GM11168 (cell line): ENCODE data around the gene NIPBL.
"Not testable (repeated sequence)": the region's sequence is repeated elsewhere in the genome, so short reads cannot be mapped to it uniquely, and the experiment has no call there.

Experiments used
- in situ Hi-C: fragments of 300-500 bp; cut with MboI; formaldehyde crosslinking; loops from one replicate; pipeline ENCODE4 v1.12.0; 2022; ENCODE audit warnings: low sequenced_read_pairs; ENCODE audit not compliant: unreplicated experiment

The NIPBL gene

GRCh38 chr5:37077146-37077545, 200.6 kb downstream of the NIPBL start:
- in situ Hi-C loops = no loop called here

GRCh38 chr5:37080697-37081096, 204.1 kb downstream of the NIPBL start:
- in situ Hi-C loops = no loop called here

GRCh38 chr5:37082977-37083376, 206.4 kb downstream of the NIPBL start:
- in situ Hi-C loops = not testable (repeated sequence)

- in situ Hi-C loops = not testable (repeated sequence)
These were observed 209.5 kb downstream of the NIPBL start for GRCh38 chr5:37086026-37086425.

- in situ Hi-C loops = no loop called here
These were observed 210.1 kb downstream of the NIPBL start for GRCh38 chr5:37086466-37087173.

- in situ Hi-C loops = no loop called here
These were observed 211.4 kb downstream of the NIPBL start for GRCh38 chr5:37088009-37088408.

- in situ Hi-C loops = no loop called here
These were observed 213.7 kb downstream of the NIPBL start for GRCh38 chr5:37090123-37090726.

- in situ Hi-C loops = no loop called here
These were observed 214.2 kb downstream of the NIPBL start for GRCh38 chr5:37090781-37091180.

GRCh38 chr5:37093795-37094194, 217.2 kb downstream of the NIPBL start:
- in situ Hi-C loops = not testable (repeated sequence)

GRCh38 chr5:37099267-37099666, 222.7 kb downstream of the NIPBL start:
- in situ Hi-C loops = not testable (repeated sequence)

- in situ Hi-C loops = no loop called here
These were observed 226.7 kb downstream of the NIPBL start for GRCh38 chr5:37103302-37103701.

GRCh38 chr5:37109338-37109737, 232.8 kb downstream of the NIPBL start:
- in situ Hi-C loops = no loop called here

- in situ Hi-C loops = no loop called here
These were observed 233.6 kb downstream of the NIPBL start for GRCh38 chr5:37110135-37110534.

- in situ Hi-C loops = no loop called here
These were observed 235.1 kb downstream of the NIPBL start for GRCh38 chr5:37111426-37112382.

GRCh38 chr5:37112383-37112991, 235.9 kb downstream of the NIPBL start:
- in situ Hi-C loops = no loop called here
